GM10248 (cell line): ENCODE measurements around the gene ZEB2.

Experiments used
- CTCF ChIA-PET: fragments of 300-600 bp; sonication (Branson Sonifier 250); formaldehyde crosslinking; extraction: SDS; loops from one replicate; lab custom pipeline; 2021; ENCODE audit warnings: antibody characterized with exemption; lab: Yijun Ruan, JAX
- POLR2A ChIA-PET: fragments of 350-650 bp; sonication (Branson Sonifier 250); formaldehyde crosslinking; extraction: SDS; loops from one replicate; lab custom pipeline; 2020; ENCODE audit warnings: antibody characterized with exemption; lab: Yijun Ruan, JAX
- DNase-seq: peaks from one replicate; pipeline ENCODE4 v3.0.0; 2012; ENCODE audit errors: extremely low spot score
- TF ChIP-seq, protein P1 (sequence below): IDR thresholded peaks from 2 replicates; pipeline ENCODE4 v1.5.1; 2012; ENCODE audit warnings: mild to moderate bottlenecking, low read depth; ENCODE audit errors: extremely low read depth, missing control alignments, control extremely low read depth

The ZEB2 gene

DNA sequence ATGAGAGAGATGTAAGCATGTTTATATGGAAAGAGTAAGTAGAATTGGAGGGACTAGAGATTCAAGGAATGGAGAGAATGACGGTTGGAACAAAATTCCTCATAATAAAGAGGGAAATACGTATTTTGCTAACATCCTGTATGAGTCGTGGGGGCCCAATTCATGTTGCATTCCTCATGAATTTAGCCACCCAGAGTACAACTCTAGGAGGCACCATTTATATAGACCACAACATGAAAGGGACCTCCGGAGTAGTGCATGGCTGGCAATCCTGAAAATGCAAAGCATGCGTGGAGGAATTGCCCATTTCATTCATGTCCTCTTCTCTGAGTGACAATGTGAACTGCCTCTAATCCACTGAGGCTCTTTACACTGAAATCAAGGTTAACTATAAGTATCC, 168.2 kb downstream of the ZEB2 start:
- ChIA-PET CTCF (interaction anchor here (1.0 to 2.0 kb wide), 5 partner anchors 9 to 18 kb away, joined by 3 to 6 read pairs (median 5); a partner anchor contains a TSS), POLR2A (no interaction called here)
- TF ChIP-seq, protein P1, sequence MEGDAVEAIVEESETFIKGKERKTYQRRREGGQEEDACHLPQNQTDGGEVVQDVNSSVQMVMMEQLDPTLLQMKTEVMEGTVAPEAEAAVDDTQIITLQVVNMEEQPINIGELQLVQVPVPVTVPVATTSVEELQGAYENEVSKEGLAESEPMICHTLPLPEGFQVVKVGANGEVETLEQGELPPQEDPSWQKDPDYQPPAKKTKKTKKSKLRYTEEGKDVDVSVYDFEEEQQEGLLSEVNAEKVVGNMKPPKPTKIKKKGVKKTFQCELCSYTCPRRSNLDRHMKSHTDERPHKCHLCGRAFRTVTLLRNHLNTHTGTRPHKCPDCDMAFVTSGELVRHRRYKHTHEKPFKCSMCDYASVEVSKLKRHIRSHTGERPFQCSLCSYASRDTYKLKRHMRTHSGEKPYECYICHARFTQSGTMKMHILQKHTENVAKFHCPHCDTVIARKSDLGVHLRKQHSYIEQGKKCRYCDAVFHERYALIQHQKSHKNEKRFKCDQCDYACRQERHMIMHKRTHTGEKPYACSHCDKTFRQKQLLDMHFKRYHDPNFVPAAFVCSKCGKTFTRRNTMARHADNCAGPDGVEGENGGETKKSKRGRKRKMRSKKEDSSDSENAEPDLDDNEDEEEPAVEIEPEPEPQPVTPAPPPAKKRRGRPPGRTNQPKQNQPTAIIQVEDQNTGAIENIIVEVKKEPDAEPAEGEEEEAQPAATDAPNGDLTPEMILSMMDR = no peak
- no peak for DNase-seq

DNA sequence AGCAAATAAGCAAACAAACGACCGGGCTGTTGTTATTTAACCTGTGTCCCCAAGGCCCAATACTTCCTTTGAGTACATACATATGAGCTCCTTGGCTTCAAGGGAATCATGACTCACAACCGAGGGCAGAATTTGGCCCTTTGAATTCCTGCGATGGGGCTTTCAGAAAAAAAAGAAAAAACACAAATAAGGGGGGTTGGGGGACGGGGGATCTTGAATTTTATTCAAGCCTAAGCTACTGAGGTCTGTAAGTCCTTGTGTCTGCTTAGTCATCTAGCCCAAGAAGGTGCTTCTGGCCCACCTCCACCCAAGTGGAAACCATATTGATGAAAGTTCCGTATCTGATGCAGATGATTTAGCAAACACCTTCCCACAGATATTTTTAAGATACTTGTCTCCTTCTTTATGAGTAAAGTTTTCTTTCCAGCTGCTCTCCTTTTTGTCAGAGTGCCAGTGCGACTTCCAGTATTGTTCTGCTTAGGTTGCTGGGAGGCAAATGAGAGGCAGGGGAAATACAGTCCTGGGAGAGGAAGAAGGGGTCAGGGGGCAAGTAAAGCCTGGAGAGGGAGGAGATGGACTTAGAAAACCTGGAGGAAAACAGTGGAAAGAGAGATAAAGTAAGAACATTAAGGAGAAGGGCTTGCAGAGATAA, 169.6 kb downstream of the ZEB2 start:
- ChIA-PET POLR2A (no interaction called here), CTCF (interaction anchor here (0.8 to 1.7 kb wide), 3 partner anchors 11 to 23 kb away, joined by 4 read pairs; no protein-coding TSS in a partner anchor)
- TF ChIP-seq, protein P1 = no peak
- no peak for DNase-seq

DNA sequence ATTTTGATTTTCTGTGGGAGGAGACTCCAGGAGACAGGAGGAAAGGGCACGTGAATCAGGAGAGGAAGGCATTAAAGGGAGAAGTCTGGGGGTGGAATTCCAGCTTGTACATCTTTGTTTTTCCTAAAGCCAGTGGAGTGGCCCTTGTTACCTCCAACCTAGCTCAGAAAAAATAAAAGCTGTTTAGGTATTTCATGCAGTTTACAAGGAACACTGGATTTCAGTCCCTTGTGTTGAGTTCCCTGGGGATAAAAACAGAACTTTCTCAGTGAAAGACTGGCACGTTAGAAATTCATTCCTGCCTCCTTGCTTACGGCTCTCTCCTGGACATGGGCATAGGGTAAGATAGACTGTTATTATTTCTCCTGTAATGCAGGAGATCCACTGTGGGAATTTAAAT, 170.2 kb downstream of the ZEB2 start:
- DNase-seq = no peak
- TF ChIP-seq, protein P1 = no peak
- ChIA-PET POLR2A (no interaction called here), CTCF (interaction anchor here (0.8 to 1.7 kb wide), 4 partner anchors 9 to 23 kb away, joined by 3 to 4 read pairs (median 4); no protein-coding TSS in a partner anchor)

DNA sequence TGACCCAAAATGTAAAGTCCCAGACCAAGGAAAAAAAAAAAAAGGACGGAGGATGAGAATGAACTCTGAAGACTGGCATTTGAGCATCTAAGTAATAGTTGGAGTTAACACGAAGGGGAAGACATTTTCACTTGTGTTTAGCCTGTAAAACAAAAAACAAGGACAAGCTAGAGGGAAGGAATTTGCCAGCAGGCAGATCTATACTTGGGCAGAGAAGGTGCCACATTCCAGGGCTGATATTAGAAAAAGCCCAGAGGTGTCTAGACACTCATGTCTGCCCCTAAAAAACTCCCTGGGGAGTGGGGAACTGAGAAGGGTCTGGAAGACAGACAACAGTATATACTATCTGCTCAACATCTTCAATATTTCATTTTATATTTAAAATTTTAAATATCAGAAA, 171.1 kb downstream of the ZEB2 start:
- TF ChIP-seq, protein P1 = no peak
- CTCF ChIA-PET = interaction anchor here (1.2 to 5.3 kb wide), 3 partner anchors 8 to 24 kb away, joined by 3 to 27 read pairs (median 4); no protein-coding TSS in a partner anchor
- POLR2A ChIA-PET = no interaction called here
- no peak for DNase-seq

DNA sequence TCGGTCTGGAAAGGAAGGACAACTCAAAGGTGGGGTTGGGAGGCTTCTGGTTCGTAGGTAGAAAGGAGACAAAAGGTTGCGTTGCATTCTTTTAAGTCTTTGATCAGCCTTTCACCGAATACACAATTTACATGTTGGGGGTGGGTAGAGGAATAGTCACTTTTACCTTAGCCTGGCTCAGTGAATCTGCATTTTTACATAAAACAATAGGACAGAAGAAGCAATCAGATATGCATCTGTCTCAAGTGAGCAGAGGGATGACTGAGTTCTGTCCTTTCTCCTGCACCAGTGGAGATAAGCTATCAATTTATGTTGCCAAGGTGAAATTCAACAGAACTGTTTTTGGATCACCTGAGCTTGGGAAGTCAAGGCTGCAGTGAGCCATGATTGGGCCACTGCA, 173.7 kb downstream of the ZEB2 start:
- POLR2A ChIA-PET = no interaction called here
- TF ChIP-seq, protein P1 = no peak

DNA sequence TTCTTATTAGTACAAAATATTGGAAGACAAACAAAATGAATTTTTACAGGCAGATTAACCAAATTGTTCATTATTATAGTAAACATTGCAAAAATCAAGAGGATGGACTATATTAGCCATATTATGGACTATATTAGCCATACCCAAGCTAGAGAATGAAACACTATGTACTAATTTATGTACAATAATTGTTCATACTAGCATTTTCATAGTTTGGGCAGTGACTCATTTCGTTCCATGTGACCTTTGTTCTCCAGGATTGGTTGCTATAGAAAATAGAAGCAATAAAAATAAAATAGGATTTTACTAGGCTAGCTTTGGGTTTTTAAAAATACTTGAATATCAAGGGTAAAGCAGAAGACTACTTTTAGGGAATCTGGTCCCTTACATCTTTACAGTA, 176.8 kb downstream of the ZEB2 start:
- CTCF ChIA-PET = interaction anchor here (1.1 to 2.3 kb wide), 5 partner anchors 9 to 106 kb away, joined by 4 to 10 read pairs (median 4); no protein-coding TSS in a partner anchor
- TF ChIP-seq, protein P1 = no peak
- POLR2A ChIA-PET = no interaction called here
- no peak for DNase-seq

More for the DNA sequence above, 173.7 kb downstream of the ZEB2 start:
- CTCF ChIA-PET = interaction anchor here (1.0 to 5.3 kb wide), 4 partner anchors 11 to 130 kb away, joined by 3 to 27 read pairs (median 4); no protein-coding TSS in a partner anchor
- no peak for DNase-seq
